ENCODE data around the gene SOCS7.

DNA sequence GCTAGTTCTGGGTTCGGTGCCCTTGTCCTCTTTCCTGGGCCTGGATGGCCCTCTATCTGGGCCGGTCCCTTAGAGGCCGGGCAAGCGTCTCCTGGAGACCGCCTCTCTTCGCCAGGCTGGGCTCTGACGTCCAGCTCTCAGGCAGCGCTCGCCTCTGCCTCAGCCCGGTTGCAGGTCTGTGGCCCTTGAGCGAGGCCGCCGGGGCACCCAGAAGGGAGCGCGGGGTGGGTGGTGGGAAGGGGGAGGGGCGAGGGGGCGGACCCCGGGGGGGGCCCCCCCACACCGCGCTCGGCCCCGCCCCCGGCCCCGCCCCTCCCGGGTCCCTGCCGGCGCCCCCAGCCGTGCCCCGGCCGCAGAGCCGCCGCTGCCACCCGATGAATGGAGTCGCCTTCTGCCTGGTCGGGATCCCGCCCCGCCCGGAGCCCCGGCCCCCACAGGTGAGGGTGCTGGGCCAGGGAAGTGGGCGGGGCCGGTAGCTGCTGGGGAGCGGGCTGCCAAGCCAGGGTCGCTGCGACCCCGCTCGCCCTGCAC, 76.5 kb downstream of the SOCS7 start, which contains the start of gene ARHGAP23:
- TF ChIP-seq, protein P1, sequence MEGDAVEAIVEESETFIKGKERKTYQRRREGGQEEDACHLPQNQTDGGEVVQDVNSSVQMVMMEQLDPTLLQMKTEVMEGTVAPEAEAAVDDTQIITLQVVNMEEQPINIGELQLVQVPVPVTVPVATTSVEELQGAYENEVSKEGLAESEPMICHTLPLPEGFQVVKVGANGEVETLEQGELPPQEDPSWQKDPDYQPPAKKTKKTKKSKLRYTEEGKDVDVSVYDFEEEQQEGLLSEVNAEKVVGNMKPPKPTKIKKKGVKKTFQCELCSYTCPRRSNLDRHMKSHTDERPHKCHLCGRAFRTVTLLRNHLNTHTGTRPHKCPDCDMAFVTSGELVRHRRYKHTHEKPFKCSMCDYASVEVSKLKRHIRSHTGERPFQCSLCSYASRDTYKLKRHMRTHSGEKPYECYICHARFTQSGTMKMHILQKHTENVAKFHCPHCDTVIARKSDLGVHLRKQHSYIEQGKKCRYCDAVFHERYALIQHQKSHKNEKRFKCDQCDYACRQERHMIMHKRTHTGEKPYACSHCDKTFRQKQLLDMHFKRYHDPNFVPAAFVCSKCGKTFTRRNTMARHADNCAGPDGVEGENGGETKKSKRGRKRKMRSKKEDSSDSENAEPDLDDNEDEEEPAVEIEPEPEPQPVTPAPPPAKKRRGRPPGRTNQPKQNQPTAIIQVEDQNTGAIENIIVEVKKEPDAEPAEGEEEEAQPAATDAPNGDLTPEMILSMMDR (conservative IDR thresholded peaks at IDR 0.05 in 1 of 2, IDR thresholded peaks at IDR 0.05 in 1 of 2; ENCODE audit: low read depth in 1 of 2, low read length in 2 of 2): no peak
- no peak for TF ChIP-seq EZH2 (IDR thresholded peaks at IDR 0.05; ENCODE audit: low read length, missing control alignments)
